H1 (cell line): ENCODE results near the gene VPS26B. TPM values are rescaled to one million over a fixed set of nuclear protein-coding genes. Genes with fewer than 3 reads are reported as not detected.

Experiments used
- CTCF ChIA-PET: fragments of 300-600 bp; sonication (Branson Sonifier 250); formaldehyde crosslinking; loops from one replicate; lab custom pipeline; 2021; ENCODE audit not compliant: partially characterized antibody; lab: Charles Lee
- POLR2A ChIA-PET: fragments of 300-600 bp; sonication (Branson Sonifier 250); formaldehyde crosslinking; loops from one replicate; lab custom pipeline; 2021; ENCODE audit warnings: inconsistent platforms; ENCODE audit not compliant: partially characterized antibody; lab: Charles Lee
- DNase-seq, 2 experiments: peaks; one replicate each; pipeline versions ENCODE4 v3.0.0 to v3.0.0-alpha.2; 2010 to 2022; ENCODE audit warnings: low spot score in 2 of 2, low read depth in 1 of 2, mixed read lengths in 1 of 2
- FAIRE-seq: peaks from 2 replicates; lab custom pipeline; 2011; peaks lifted over from hg19 to GRCh38; lab: Jason Lieb, UNC
- H2AFZ ChIP-seq: 2 replicates; pipeline ENCODE4 v1.8.1; 2012; ENCODE audit warnings: low read length, inconsistent platforms
- H2AK5ac ChIP-seq: 2 replicates; pipeline ENCODE4 v1.6.1; 2013; ENCODE audit warnings: low read depth, low read length
- H2BK120ac ChIP-seq: replicated peaks from 2 replicates; pipeline ENCODE3; 2013; ENCODE audit warnings: low read depth, low read length, inconsistent platforms
- H2BK12ac ChIP-seq: 2 replicates; pipeline ENCODE4 v1.6.1; 2013; ENCODE audit warnings: low read depth, low read length
- H2BK15ac ChIP-seq: 2 replicates; pipeline ENCODE4 v1.6.1; 2013; ENCODE audit warnings: low read length
- H2BK20ac ChIP-seq: 2 replicates; pipeline ENCODE4 v1.6.1; 2013; ENCODE audit warnings: low read length
- H2BK5ac ChIP-seq: 2 replicates; pipeline ENCODE4 v1.6.1; 2013; ENCODE audit warnings: low read depth, low read length
- H3K14ac ChIP-seq: 2 replicates; pipeline ENCODE4 v1.6.1; 2013; ENCODE audit warnings: inconsistent platforms; ENCODE audit not compliant: insufficient read length
- H3K18ac ChIP-seq: 2 replicates; pipeline ENCODE4 v1.6.1; 2013; ENCODE audit warnings: low read length; ENCODE audit errors: extremely low read depth
- H3K23ac ChIP-seq: 2 replicates; pipeline ENCODE4 v1.6.1; 2013; ENCODE audit warnings: inconsistent platforms; ENCODE audit not compliant: insufficient read length
- H3K23me2 ChIP-seq: 2 replicates; pipeline ENCODE4 v1.6.1; 2013; ENCODE audit warnings: low read depth, low read length
- H3K27ac ChIP-seq: 2 replicates; pipeline ENCODE4 v1.6.1; 2011; ENCODE audit warnings: low read depth, low read length, inconsistent platforms
- H3K27me3 ChIP-seq, 4 experiments: replicated peaks in 1 of 4; 1 replicate in 1 of 4; 2 replicates in 3 of 4; pipeline versions ENCODE4 v1.6.1 to v1.8.1; 2011 to 2013; ENCODE audit warnings: low read length in 3 of 4, mild to moderate bottlenecking in 3 of 4, inconsistent platforms in 2 of 4, mixed read lengths in 2 of 4, moderate library complexity in 1 of 4; ENCODE audit not compliant: control insufficient read depth in 3 of 4, insufficient read depth in 3 of 4; ENCODE audit errors: extremely low read depth in 1 of 4
- H3K36me3 ChIP-seq, 4 experiments: 2 replicates each; pipeline versions ENCODE4 v1.6.1 to v1.8.1; 2011 to 2013; ENCODE audit warnings: mild to moderate bottlenecking in 4 of 4, low read length in 3 of 4, moderate library complexity in 2 of 4, control low read depth in 1 of 4, inconsistent platforms in 1 of 4; ENCODE audit not compliant: insufficient read depth in 4 of 4, control insufficient read depth in 2 of 4
- H3K4ac ChIP-seq: replicated peaks from 2 replicates; pipeline ENCODE3; 2013; ENCODE audit warnings: low read length, low read depth, mixed read lengths, inconsistent platforms; ENCODE audit not compliant: insufficient read length
- H3K4me1 ChIP-seq, 4 experiments: replicated peaks in 1 of 4; 1 replicate in 1 of 4; 2 replicates in 3 of 4; pipeline versions ENCODE4 v1.6.1 to v1.8.1; 2011 to 2013; ENCODE audit warnings: low read length in 3 of 4, inconsistent platforms in 2 of 4, mixed read lengths in 1 of 4; ENCODE audit not compliant: insufficient read depth in 4 of 4, control insufficient read depth in 3 of 4
- H3K4me2 ChIP-seq, 2 experiments: 2 replicates each; pipeline versions ENCODE4 v1.6.1 to v1.8.1; 2011 to 2013; ENCODE audit warnings: low read depth in 2 of 2, low read length in 2 of 2, control low read depth in 1 of 2, inconsistent platforms in 1 of 2, mild to moderate bottlenecking in 1 of 2; ENCODE audit not compliant: insufficient read depth in 1 of 2
- H3K4me3 ChIP-seq, 4 experiments: fragments of 200-600, 300-600 bp in 1 of 4; sonication (generic), shearing (Covaris generic), sonication (Bioruptor Twin) in 1 of 4; 2 replicates each; pipeline versions ENCODE4 v1.5.1 to v1.8.1; 2011 to 2016; ENCODE audit warnings: low read length in 4 of 4, low read depth in 3 of 4, control low read depth in 2 of 4, inconsistent platforms in 2 of 4, mild to moderate bottlenecking in 2 of 4, mixed read lengths in 1 of 4, moderate library complexity in 1 of 4; ENCODE audit not compliant: insufficient read depth in 2 of 4; ENCODE audit errors: extremely low read depth in 1 of 4
- H3K56ac ChIP-seq: replicated peaks from 2 replicates; pipeline ENCODE3; 2013; ENCODE audit warnings: low read depth, mild to moderate bottlenecking, mixed read lengths, low read length, inconsistent platforms; ENCODE audit not compliant: insufficient read length
- H3K79me1 ChIP-seq: 2 replicates; pipeline ENCODE4 v1.6.1; 2013; ENCODE audit warnings: low read depth, low read length, control low read depth
- H3K79me2 ChIP-seq, 2 experiments: 2 replicates each; pipeline versions ENCODE4 v1.6.1 to v1.8.1; 2012 to 2013; ENCODE audit warnings: low read length in 2 of 2, mild to moderate bottlenecking in 2 of 2, inconsistent platforms in 1 of 2; ENCODE audit not compliant: insufficient read depth in 2 of 2, control insufficient read depth in 1 of 2
- H3K9ac ChIP-seq, 4 experiments: replicated peaks in 1 of 4; 1 replicate in 1 of 4; 2 replicates in 3 of 4; pipeline versions ENCODE4 v1.6.1 to v1.8.1; 2011 to 2013; ENCODE audit warnings: low read depth in 3 of 4, low read length in 3 of 4, control low read depth in 2 of 4, mild to moderate bottlenecking in 2 of 4, moderate library complexity in 2 of 4, inconsistent platforms in 1 of 4; ENCODE audit errors: extremely low read depth in 1 of 4
- H3K9me3 ChIP-seq, 2 experiments: 2 replicates each; pipeline versions ENCODE4 v1.6.1 to v1.8.1; 2012 to 2013; ENCODE audit warnings: mild to moderate bottlenecking in 2 of 2, moderate library complexity in 2 of 2, control low read depth in 1 of 2, inconsistent platforms in 1 of 2, low read depth in 1 of 2, low read length in 1 of 2, mixed read lengths in 1 of 2; ENCODE audit not compliant: insufficient read depth in 2 of 2
- H4K20me1 ChIP-seq, 2 experiments: replicated peaks in 1 of 2; 2 replicates each; pipeline versions ENCODE3 to v1.8.1; 2011 to 2013; ENCODE audit warnings: inconsistent platforms in 2 of 2, low read length in 2 of 2, mild to moderate bottlenecking in 1 of 2; ENCODE audit not compliant: insufficient read depth in 2 of 2, control insufficient read depth in 1 of 2
- H4K5ac ChIP-seq: 2 replicates; pipeline ENCODE4 v1.6.1; 2013; ENCODE audit warnings: low read length, low read depth, mixed read lengths, inconsistent platforms; ENCODE audit not compliant: insufficient read length
- H4K8ac ChIP-seq: 2 replicates; pipeline ENCODE4 v1.8.0; 2013; ENCODE audit warnings: mild to moderate bottlenecking, moderate library complexity, low read length, inconsistent platforms; ENCODE audit not compliant: insufficient read depth; ENCODE audit errors: extremely low read depth
- H4K91ac ChIP-seq: replicated peaks from 2 replicates; pipeline ENCODE3; 2013; ENCODE audit warnings: low read length, mixed read lengths, inconsistent platforms; ENCODE audit not compliant: insufficient read length
- ASH2L ChIP-seq: fragments of 200-600, 300-600 bp; sonication (generic); IDR thresholded peaks from one replicate; pipeline ENCODE4 v1.7.1; 2017; ENCODE audit warnings: low read length
- CBX8 ChIP-seq: fragments of 300-800, 300-1000 bp; sonication (generic); IDR thresholded peaks from 2 replicates; pipeline ENCODE4 v1.7.1; 2016; ENCODE audit warnings: low read depth, low read length, borderline replicate concordance
- CHD1 ChIP-seq: IDR thresholded peaks from 2 replicates; pipeline ENCODE4 v1.6.1; 2012; ENCODE audit warnings: low read depth, low read length, improper control_type of control experiment
- SAP30 ChIP-seq: fragments of 300-600 bp; sonication (generic); IDR thresholded peaks from 2 replicates; pipeline ENCODE4 v1.7.1; 2012; ENCODE audit warnings: low read length, moderate library complexity, mild to moderate bottlenecking, inconsistent platforms; ENCODE audit not compliant: insufficient read depth, insufficient replicate concordance
- SIX5 ChIP-seq: IDR thresholded peaks from 2 replicates; pipeline ENCODE4 v1.6.1; 2011; ENCODE audit warnings: mild to moderate bottlenecking, low read depth, low read length
- SP1 ChIP-seq: IDR thresholded peaks from 2 replicates; pipeline ENCODE4 v1.6.1; 2011; ENCODE audit warnings: low read depth, low read length
- WGBS, 2 experiments: shearing (Covaris generic) in 1 of 2; methylation state at CpG; one replicate each; pipeline versions ENCODE4 v1.1.6 to v1.1.7; 2013 to 2015; ENCODE audit warnings: low lambda C conversion rate in 2 of 2, mixed read lengths in 2 of 2, inconsistent platforms in 1 of 2, low coverage in 1 of 2, missing lambda C conversion rate in 1 of 2; ENCODE audit not compliant: insufficient replicate concordance in 2 of 2, insufficient coverage in 1 of 2, insufficient read length in 1 of 2; ENCODE audit errors: extremely low coverage in 1 of 2, missing lambda C conversion rate in 1 of 2; 5-methylcytosine and 5-hydroxymethylcytosine counted together
- polyA plus RNA-seq, 7 experiments: library from polyadenylated mRNA; depleted of rRNA in 3 of 7; stranded (reverse) in 5 of 7; unstranded in 2 of 7; fragments of >200 nt in 5 of 7; fragments of 200-250 nt in 2 of 7; gene quantifications; 1 replicate in 5 of 7; 2 replicates in 1 of 7; 4 replicates in 1 of 7; pipeline versions ENCODE4 v1.2.1 to v1.2.3, GENCODE V29; 2011 to 2013; ENCODE audit warnings: missing spikeins in 2 of 7, mixed read lengths in 2 of 7
- total RNA-seq: library from RNA; stranded (reverse); fragmentation: NEBNext Ultra II Directional; extraction: Animal tissue kit (Norgen Biotek cat#: 25700); gene quantifications from 2 replicates; pipeline ENCODE4 v1.2.1, GENCODE V29; 2021

Gene VPS26B
- total and polyA plus RNA-seq, 2 of the 8 experiments (the other 6 are each of a cell fraction or from before 2014, with no cell fraction given) = 18.3 to 27.0 TPM

- no peak for FAIRE-seq
- no peak overlapping the region for H2AFZ ChIP-seq
- H3K23ac ChIP-seq = no peak overlapping the region
- no peak for DNase-seq
- WGBS, 2 experiments = 71% methylated on average over 5 of the region's 5 CpGs; no CpG with 5 or more reads in 1 of the 2 experiments
- no peak overlapping the region for H2BK12ac ChIP-seq
- H3K18ac ChIP-seq = no peak overlapping the region
- CTCF ChIA-PET = interaction anchor here (1.8 to 1.9 kb wide), 2 partner anchors 127 to 251 kb away, joined by 5 to 6 read pairs; no protein-coding TSS in a partner anchor
- no peak overlapping the region for H2BK5ac ChIP-seq
- no peaks in the 10 kb centered on the region for H3K23me2 ChIP-seq
- H3K27ac ChIP-seq = no peak overlapping the region
- no peaks in the 10 kb centered on the region for H3K4me1 ChIP-seq
- no peak overlapping the region for H3K4me3 ChIP-seq
- no peak overlapping the region for H2BK15ac ChIP-seq
- POLR2A ChIA-PET = no interaction called here
- no peak overlapping the region for H4K8ac ChIP-seq
- no peaks in the 10 kb centered on the region for H3K27me3 ChIP-seq
- no peaks in the 10 kb centered on the region for H3K79me1 ChIP-seq
- H3K9ac ChIP-seq = no peak overlapping the region
- peaks cover 0 to 9% of the 10 kb centered on the region in 2 experiments; a peak in 2 of 4 replicates for H3K9me3 ChIP-seq
- H4K91ac ChIP-seq = no peak overlapping the region
- H4K5ac ChIP-seq = no peak overlapping the region
- no peak overlapping the region for H3K4ac ChIP-seq
- H4K20me1 ChIP-seq = no peaks in the 10 kb centered on the region
- H2AK5ac ChIP-seq = no peak overlapping the region
- no peak overlapping the region for H3K14ac ChIP-seq
- H3K36me3 ChIP-seq = peaks cover 16 to 76% (median 51%) of the 10 kb centered on the region in 4 experiments
- TF ChIP-seq SIX5 (no peak), ASH2L (no peak), SP1 (no peak), SAP30 (no peak), CBX8 (no peak), CHD1 (no peak)
- no peak overlapping the region for H3K56ac ChIP-seq
- H3K4me2 ChIP-seq = no peak overlapping the region
- no peaks in the 10 kb centered on the region for H3K79me2 ChIP-seq
- no peak overlapping the region for H2BK120ac ChIP-seq
- no peak overlapping the region for H2BK20ac ChIP-seq
Observed at GRCh38 chr11:134178032-134178674, 46.3 kb upstream of the VPS26B start.
